ENCODE measurements around the gene SLMAP.

- TF ChIP-seq CTCF (IDR thresholded peaks at IDR 0.05; ENCODE audit: insufficient read depth, low read depth, low read length) (no peak), EZH2 (IDR thresholded peaks at IDR 0.05; ENCODE audit: insufficient read depth, low read length) (no peak)
These were observed 17.7 kb upstream of the SLMAP start for GRCh38 chr3:57738391-57738790.
